NCI-H526 (cell line): ENCODE results near the gene CNN2.

Experiments used
- DNase-seq, 2 experiments: peaks; one replicate each; lab custom pipeline; 2025; lab: John Stamatoyannopoulos, UW

Gene CNN2

DNA sequence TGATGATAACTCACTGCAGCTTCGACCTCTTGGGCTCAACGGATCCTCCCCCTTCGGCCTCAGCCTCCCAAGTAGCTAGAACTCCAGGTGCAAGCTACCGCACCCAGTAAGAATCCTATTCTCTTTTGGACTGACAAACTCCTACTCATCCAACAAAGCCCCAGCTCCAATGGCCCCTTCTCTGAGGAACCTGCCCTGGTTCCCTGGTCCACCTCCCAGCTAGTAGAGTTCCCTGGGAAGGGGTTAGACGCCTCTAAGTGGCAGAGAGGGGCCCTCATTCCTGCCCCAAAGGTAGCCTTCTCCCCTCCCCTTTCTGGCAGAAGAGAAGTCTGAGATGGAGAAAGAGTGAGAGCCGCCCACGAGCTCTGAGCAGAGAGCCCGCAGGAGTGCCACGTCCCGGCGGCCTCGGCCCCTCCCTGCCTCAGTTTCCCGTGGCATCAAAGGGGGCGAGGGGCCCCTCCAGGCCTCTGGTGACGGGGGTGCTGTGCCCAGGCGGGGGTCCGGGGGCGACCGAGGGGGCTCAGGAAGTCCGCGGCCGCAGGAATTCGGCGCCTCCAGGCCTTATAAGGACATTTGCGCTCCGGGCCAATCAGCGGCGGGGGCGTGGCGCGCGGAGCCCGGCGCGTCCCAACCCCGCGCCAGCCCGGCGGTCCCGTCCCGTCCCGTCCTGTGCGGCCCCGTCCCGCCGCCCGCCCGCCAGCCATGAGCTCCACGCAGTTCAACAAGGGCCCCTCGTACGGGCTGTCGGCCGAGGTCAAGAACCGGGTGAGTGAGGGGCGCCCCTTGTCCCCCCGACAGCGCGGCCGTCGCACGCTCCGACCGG lies at the start of gene CNN2:
Gene CNN2, plus strand, starts transcription at position 649 of the 823 bp plus-strand sequence. Its CDS starts 54 bp downstream, at position 703.
- peak in 1 of 2 experiments; percentile 51 for DNase-seq

DNA sequence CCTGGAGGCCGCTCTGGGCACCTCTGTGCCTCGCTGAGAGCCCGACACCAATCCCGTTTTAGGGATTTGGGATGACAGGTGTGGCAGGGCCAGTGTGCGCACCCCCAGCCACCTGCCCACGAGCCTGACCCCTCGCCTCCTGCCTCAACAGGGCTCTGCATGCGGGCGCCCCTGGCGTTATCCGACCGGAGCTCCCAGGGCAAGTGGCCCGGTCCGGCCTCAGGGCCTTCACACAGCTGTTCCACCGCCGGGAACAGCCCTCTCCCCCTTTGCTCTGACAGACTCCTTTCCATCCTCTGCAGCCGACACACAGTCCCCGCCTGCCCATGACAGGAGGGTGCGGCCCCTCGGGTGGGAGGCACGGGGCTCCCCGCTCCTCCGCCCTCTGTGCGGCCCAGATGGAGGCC lies 49.3 kb upstream of the CNN2 start:
- no peak for DNase-seq

DNA sequence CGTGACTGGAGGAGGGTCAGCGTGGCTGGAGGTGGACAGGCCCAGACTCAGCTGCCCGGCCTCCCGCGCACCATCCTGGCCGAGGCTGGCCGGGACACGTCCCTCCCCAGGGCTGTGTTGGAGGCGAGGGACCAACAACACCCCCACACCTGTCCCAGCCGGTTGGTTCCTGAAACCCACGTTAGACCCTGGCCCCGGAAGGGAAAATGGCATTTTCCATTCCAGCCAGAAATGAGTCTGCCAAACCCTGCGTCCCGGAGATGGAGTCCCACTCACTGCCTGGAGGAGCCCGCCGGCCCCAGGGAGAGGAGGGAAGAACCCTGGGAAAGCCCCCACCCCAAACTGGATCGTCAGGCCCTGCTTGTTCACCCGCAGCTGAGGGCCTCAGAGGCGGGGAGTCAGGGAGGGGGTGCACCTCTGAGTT lies 47.1 kb upstream of the CNN2 start:
- no peak for DNase-seq

DNA sequence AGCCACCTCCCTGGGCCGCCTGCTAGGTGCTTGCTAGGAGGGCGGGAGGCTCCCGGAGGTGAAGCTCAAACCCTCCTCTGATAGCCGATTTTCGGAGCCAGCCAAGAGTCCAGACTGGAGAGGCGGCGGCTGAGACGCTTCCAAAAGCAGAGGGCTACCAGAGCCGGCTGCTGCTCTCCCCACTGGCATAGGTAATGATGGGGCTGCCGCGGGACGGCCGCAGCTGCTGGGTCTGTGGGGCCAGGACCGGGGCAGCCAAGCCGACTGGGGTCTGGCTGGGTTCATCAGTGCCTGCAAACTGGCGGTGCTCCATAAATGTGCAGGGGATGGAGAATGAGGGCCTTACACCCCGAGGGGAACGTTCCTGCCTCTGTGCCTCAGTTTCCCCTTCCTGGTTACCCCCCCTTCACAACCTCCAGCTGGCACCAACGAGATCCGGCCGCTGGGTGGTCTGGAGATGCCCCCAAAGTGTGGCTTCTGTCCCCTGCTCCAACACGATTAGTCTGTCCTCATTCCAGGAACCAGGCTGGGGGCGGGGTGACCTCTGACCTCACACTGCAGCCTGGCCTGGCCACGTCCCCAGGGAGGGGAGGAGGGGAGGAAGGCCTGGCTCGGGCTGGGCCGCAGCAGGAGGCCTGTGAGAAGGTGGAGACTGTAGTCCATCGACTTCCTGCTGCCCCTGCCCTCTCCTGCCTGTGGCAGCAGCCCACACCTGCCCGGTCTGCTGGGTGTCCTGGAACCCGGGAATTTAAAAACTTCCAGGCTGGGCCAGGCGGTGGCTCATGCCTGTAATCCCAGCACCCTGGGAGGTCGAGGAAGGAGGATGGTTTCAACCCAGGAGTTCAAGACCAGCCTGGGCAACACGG lies 46.0 kb upstream of the CNN2 start:
- no peak for DNase-seq

DNA sequence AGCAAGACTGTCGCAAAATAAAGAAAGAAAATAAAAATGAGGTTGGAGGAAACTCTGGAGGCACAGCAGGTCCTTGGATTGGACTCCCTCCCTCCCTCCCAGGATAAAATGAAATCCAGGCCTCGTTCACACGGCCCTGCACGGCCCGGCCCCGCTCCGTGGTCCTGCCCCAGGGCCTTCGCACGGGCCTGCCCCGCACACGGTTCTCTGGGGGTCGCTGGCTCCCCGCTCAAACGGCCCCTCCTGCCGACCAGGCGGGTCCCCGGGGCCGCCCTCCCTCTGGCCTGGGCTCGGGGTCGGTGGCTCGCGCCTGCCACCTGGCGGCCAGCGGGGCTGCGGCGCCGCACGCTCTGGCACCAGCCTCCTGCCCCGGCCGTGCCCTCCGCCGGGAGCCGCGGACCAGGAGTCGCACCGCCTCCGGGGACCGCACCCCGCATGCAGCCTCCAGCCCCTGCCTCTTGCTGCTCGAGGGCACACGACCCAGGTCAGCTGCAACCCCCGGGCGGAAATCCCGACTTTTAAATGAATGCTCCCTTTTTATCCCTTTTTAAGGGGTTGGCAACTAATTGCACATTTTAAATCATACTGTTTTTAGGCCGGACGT lies 43.7 kb upstream of the CNN2 start:
- peak in 1 of 2 experiments; percentile 69 for DNase-seq

DNA sequence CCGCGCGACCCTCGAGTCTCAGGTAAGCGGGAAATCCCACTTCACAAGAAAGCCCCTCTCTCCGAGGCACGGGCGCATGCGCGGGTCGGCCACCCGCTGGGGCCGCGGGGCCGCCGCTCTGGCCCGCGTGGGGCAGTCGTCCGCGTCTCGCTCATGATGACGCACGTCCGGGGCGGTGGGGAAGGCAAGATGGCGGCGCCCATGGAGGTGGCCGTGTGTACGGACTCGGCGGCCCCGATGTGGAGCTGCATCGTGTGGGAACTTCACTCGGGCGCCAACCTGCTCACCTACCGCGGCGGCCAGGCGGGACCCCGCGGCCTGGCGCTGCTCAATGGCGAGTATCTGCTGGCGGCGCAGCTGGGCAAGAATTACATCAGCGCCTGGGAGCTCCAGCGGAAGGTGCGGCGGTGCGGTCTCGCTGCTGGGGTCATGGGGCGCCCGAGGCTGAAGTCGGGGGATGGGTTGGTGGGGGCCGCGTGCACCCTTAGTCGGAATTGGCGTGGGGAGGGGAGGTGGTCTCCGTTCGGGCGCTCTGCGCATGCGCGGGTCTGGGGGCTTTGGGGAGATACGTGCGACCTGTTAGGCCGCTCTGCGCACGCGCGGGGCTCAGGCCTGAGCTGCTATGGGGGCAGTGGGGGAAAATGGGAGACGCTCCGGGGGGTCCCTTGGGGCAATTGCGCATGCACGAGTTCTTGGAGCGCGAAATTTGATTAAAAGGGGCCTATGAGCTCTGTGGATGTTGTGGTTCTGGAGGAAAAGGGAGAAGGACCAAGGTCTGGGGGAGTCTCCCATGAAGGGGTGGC lies 42.0 kb upstream of the CNN2 start, which contains the start of gene WDR18:
Gene WDR18, plus strand, starts transcription at position 181 of the 803 bp plus-strand sequence. Its CDS starts 9 bp downstream, at position 190.
- peak; percentile 35 to 89 for DNase-seq

DNA sequence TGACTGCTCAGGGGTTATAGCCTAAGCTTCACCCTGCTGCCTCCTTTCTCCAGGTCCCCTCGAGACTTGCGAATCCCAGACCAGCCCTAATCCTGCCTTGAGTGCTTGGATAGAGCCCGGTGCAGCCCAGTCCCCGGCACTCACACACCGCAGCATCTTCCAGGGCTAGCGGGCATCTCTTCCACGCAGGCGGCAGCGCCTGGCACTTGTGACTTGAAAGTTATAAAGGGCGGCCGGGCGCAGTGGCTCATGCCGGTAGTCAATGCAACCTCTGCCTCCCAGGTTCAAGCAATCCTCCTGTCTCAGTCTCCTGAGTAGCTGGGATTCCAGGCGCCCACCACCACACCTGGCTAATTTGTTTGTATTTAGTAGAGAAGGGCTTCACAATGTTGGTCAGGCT lies 40.3 kb upstream of the CNN2 start:
- DNase-seq, result no peak

DNA sequence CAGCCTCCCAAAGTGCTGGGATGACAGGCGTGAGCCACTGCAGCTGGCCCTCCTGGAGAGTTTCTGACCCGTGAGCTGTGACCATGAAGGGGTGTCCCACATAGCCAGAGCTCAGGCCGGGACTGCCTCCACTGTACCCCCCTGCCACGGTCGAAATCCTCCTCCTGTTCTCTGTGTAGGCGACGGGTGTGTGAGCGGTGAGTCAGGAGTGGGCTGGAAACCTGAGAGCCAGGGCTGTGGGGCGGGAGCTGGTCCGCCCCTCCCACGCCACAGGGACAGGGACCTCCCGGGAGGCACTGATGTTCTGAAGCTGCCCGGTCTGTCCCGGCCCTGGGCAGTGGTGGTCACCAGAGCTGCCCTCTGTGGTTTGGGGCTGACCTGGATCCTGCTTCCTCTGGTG lies 38.3 kb upstream of the CNN2 start:
- no peak for DNase-seq

DNA sequence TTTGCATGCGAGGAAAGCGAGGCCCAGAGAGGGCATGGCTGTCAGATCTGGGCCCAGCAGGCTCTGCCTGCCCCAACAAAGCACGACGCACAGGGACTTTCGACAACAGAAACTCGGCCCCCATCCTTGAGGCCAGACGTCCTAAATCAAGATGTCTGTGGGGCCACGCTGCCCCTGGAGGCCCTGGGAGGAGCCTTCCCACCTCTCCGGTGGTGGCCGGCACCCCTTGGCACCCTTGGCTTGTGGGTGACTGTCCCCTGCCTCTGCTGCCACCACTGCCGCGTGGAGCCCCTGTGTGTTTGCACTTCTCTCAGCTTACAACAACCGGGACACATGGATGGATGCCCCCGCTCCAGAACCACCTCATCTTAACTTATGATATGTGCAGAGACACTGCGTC lies 37.9 kb upstream of the CNN2 start:
- DNase-seq, result no peak

DNA sequence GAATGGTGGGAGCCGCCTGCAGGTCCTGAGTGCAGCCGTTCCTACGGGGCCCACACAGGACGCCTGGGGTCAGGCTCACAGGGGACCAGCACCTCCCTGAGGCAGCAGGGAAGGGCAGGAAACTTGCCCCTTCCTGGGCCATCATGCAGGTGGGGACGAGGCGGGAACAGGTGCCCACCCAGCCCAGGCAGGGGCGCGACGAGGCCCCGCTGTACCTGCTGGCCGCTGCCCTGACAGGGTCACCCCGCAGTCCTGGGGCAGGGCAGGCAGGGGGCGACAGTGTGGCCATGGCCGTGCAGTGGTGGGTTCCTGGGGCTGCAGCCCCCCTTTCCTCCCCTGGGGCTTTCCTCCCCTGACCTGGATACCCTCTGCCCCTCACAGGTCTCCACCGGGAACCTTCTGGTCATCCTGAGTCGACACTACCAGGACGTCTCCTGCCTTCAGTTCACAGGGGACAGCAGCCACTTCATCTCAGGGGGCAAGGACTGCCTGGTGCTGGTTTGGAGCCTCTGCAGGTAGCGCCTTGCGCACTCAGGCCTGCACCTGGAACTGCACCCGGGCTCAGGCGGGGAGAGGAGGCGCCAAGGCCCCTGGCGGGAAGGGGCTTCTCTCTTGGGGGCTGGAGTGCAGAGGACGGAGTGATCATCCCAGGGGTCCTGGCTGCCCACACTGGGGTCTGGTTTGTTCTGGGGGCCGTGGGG lies 36.9 kb upstream of the CNN2 start:
- DNase-seq, result no peak

DNA sequence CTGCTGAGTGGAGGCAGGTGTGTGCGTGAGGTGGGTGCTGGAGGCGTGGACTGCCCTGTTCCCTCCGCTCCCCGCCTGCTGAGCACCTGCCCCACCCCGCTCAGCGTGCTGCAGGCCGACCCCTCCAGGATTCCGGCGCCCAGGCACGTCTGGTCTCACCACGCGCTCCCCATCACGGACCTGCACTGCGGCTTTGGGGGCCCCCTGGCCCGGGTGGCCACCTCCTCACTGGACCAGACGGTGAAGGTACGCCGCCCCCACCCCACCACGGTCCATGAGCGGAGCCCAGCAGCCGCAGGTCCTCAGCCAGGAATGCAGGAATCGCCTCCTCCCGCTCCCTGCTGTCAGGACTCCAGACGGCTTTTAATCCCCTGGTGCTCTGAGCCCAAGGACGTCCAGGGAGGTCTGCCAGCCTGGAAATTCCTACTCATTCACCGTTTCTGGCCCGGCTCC lies 36.3 kb upstream of the CNN2 start:
- DNase-seq, result no peak

DNA sequence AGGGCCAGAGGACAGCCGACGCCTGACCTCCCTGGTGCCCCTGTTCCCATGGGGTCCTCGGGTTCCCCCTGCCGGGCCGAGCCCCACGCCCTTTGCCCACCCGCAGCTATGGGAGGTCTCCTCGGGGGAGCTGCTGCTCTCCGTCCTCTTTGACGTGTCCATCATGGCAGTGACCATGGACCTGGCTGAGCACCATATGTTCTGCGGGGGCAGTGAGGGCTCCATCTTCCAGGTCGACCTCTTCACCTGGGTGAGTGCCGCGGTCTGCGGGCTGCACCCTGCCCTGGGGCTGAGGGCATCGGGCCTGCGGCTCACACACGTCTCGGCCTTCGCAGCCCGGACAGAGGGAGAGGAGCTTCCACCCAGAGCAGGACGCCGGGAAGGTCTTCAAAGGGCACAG lies 35.7 kb upstream of the CNN2 start:
- no peak for DNase-seq

DNA sequence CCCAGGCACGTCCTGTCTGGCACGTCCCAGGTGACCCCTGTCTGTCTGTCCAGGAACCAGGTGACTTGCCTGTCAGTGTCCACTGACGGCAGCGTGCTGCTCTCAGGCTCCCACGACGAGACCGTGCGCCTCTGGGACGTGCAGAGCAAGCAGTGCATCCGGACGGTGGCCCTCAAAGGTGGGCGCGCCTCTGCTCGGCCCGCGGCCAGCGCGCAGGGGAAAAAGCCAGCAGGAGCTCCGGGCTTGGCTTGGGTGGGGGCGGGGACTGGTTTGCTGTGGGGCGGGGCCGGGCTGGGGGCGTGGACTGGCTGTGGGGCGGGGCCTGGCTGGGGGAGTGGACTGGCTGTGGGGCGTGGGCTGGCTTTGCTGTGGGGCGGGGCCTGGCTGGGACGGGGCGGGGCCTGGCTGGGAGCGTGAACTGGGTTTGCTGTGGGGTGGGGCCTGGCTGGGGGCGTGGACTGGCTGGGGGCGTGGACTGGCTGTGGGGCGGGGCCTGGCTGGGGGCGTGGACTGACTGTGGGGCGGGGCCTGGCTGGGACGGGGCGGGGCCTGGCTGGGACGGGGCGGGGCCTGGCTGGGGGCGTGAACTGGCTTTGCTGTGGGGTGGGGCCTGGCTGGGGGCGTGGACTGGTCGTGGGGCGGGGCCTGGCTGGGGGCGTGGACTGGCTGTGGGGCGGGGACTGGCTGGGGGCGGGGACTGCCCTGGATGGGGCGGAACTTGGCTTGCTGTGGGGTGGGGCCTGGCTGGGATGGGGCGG lies 35.1 kb upstream of the CNN2 start:
- DNase-seq, result no peak

DNA sequence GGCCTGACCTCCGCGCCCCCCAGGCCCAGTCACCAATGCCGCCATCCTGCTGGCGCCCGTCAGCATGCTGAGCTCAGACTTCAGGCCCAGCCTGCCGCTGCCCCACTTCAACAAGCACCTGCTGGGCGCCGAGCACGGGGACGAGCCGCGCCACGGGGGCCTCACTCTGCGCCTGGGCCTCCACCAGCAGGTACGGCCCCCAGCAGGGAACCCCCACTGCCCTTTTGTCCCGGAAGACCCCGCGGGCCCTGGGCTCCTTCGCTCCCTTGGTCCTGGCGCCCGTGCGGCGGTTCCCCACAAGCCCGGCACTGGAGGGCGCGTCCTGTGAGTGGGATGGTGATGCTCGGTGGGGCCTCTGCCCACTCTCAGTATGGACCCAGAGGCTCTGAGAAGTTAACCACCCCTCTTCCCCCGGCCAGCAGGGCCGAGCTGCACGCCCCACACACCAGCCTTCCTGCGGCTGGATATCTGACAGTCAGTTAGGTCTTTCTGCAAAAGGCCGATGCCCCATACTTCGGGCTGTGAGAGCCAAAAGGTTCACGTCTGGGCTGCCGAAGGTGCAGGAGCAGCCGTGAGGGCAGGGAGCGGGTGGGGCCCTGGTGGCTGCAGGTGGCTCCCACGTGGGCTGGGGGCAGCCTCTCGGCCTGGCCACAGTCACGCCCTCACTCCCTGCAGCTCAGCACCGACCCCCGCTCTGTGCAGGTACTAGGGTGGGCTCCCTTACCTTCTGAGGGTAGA lies 34.3 kb upstream of the CNN2 start:
- no peak for DNase-seq

DNA sequence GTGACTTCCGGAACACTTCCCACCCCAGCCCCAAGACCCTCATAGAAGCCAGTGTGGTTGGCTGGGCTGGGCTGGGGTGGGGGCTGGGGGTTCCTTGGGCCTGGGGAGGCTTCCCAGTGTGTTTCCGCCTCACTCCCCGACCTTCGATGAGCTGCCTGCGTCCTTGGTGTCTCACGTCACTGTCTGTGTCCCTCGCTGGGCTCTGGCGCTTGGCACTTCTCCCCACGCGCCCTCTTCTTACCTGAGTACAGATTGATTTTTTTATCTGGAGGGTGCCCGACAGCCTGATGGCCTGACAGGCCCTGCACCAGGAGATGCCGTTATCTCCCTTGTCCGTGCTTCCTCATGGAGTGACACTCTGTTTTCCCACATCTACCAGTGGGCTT lies 33.7 kb upstream of the CNN2 start:
- DNase-seq, result no peak

DNA sequence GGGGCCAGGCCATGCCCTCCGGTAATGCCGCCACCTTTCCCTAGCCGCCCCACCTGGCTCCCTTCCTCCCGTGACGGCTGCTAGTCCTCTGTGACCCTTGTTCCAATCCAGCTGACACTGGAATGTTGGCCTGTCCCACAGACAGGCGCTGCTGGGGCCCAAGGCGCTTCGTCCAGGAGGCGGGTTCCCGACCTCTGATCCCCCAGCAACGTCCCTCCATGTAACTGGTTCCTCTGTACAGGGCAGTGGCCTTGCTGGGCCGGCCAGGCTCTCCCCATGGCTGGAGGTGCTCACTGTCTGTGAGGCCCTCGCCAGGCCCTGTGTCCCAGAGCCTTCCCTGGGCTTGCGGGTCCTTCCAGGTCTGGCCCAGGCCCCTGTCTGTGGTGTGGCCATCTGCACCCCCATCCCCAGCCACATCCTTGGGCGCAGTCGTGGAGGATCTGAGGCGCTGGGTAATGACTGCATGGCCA lies 33.0 kb upstream of the CNN2 start:
- DNase-seq, result no peak

DNA sequence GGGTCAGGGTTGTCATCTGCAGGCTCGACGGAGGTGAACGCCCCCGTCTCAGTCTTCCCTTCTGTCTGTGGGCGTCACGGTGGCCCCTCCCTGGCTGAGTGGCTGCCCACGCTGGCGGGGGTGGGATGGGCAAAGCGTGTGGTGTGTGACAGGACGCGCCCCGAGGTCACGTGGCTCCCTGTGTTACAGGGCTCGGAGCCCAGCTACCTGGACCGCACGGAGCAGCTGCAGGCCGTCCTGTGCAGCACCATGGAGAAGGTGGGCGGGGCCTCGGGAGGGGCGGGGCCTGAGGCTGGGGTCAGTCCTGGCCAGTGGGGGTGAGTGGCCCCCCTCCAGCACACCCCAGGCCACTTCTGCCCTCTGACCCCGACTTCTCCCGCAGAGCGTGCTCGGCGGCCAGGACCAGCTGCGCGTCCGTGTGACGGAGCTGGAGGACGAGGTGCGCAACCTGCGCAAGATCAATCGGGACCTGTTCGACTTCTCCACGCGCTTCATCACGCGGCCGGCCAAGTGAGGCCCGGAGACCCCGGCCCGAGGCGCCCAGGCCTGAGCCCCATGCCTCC lies 32.5 kb upstream of the CNN2 start:
- no peak for DNase-seq

DNA sequence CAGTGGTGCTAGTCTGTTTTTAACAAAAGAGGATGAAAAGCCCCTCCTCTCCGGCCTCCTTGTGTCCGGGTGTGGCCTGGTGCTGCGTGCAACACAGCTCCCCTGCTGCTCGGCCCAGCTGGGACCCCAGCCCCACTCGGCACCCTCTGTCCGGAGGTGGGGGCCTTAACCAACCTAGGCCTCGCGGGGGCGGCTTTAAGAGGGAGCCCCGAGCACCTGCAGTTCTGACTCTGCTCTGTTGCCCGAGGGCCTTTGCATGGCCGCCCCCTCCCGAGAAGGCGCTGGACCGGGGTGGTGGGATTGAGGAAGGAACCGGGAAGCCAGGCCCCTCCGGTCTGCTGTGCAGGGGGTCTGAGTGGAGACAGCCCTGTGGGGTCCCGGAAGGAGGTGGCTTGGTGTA lies 31.9 kb upstream of the CNN2 start:
- DNase-seq, result no peak
